ENCODE results near the gene CRY2. TPM values are rescaled to one million over a fixed set of nuclear protein-coding genes. Genes with fewer than 3 reads are reported as not detected.

CRY2 gene
- total RNA-seq, 1 experiment from 2014 or later, result 6.4 TPM

DNA sequence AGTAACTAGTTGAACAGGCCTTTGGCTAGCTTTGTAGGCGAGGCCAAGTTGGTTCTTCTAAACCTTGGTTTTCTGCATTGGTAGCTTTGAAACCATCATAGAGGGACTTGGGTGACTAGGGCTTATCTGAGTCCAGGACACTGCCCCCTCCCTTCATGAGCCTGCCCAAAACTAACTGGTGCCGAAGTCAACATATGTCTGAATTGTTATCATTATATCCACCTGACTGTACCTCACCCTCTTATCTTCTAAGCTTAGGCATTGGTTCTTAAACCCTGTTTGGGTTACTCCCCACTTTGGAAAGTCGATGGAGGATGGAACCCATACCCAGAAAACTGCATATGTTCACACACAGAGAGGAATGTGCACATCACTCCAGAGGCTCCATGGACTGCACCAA lies 30.6 kb downstream of the CRY2 start:
- DNase-seq (ENCODE audit: low read depth), result no peak

DNA sequence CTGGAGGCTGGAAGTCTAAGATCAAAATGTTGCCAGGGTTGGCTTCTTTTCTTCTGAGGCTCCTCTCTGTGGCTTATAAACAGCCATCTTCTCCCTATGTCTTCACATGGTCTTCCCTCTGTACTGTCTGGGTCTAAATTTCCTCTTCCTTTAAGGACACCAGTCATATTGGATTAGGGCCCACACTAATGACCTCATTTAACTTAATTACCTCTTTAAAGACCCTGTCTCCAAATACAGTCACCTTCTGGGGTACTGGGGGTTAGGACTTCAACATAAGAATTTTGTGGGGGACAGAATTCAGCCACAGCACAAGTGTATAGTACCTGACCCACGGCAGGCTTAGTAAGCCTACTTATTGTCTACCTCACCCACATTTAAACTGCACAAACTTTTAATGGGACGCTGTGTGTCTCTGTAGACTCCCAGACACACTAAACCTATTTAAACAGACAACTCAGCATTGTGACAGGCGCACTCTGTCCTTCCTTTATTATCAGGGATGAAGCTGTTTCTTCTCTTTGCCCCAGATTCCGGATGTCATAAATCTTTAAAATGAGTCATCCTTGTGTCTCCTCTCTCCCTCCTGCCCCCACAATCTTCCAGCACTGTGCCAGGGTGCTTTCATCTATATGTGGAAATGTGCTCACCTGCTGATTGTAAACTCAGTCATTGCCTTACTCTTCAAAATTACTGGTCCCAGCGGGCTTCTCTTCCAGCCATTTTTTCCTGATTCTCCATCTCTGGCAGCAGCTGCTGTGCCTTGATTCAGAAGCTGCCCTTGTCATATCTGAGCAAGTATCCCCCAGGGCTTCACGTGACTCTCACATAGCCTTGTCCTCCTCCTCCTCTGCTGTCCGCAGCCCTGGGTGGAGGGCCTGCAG lies 32.8 kb downstream of the CRY2 start:
- DNase-seq (ENCODE audit: low read depth), result peak; percentile 30

DNA sequence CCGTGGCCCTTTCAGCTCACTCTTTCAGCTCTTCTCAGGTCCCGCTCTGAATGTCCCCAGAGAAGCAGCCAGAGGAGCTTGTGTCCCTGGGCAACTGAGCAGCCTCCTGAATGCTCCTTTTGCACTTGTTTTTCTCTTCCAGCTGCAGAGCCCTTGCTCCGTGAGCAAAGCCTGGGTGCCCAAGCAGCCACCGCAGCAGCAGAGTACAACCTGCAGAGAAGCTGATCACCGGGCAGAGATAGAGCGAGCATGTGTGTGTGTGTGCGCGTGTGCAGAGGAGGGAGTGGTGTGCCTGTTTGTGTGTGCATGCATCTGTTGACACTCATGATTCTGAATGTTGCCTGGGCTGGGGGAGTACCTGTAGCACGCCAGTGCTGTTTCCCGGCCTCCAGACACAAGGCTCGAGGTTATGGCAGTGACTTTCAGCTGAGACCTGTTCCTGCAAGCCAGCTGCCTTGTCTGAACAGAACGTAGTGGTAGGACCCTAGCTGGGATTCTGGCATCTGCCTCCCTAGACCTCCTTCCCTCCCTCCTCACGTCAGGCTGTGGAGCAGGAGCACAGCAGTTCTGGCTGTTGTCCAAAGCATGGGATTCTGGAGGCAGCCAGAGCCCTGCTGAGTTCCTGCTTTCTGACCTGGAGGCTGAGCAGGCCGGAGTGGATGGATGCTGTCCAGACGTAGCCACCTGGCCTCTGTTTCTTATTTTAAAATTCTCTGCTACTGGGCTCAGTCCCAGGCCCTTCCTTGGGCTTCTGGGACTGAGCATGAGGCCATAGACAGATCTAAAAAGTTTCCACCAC lies 33.7 kb downstream of the CRY2 start:
- DNase-seq (ENCODE audit: low read depth), result no peak

DNA sequence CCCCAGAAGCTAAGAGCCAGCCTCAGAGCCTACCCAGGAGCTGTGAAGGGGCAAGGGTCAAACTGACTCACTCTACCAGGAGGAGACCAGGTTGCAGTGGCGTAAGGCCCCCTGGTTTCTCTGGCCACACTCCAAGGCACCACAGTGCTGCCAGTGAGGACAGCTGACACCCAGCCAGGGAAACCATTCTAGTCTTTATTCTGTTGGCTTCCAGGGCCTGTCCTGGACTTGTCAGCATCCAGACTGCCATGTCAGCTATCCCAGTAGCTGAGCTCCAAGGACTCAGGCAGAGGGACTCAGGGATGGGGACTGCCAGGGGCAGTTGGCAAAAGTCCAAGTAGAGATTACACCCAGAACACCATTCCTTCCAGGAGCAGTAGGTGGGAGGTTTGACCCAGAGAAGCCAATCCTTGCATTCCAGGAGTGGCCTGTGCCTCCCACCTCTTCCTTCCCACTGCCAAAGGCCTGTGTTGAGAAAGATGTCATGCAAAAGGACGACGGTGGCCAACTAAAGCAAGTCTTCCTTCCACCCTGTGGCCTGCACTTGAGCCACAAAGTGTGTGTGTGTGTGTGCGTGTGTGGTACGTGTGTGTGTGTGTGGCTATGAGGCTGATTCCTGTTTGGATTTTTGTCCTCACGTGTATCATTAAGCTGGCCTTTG lies 34.6 kb downstream of the CRY2 start:
- peak; percentile 19 for DNase-seq (ENCODE audit: low read depth)

DNA sequence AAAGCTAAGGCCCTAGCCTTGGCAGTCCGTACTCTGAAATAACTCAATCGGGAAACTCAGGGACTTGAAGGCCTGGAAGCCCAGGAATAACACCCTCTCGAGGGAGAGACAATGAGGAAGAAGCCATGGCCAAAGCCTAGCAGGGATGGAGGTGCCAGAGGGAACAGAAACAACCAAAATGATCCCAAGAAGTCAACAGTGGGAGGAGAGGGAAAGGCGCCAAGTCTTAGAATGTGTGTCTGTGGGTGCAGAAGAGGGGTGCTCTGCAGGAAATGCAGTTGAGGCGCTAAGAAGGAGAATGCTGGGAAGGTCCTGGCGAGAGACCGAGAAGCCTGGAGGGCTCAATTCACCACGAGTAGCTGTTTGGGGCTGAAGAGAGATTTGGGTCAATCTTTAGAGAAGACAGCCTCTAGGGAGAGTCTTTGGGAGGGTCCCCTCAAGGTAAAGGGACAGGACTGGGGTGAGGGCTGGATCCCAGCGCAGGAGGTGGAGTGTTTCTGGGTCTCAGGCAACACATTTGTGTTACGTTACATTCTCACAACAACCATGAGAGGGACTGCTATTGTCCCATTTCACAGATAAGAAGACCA lies 37.4 kb downstream of the CRY2 start:
- no peak for DNase-seq (ENCODE audit: low read depth)

DNA sequence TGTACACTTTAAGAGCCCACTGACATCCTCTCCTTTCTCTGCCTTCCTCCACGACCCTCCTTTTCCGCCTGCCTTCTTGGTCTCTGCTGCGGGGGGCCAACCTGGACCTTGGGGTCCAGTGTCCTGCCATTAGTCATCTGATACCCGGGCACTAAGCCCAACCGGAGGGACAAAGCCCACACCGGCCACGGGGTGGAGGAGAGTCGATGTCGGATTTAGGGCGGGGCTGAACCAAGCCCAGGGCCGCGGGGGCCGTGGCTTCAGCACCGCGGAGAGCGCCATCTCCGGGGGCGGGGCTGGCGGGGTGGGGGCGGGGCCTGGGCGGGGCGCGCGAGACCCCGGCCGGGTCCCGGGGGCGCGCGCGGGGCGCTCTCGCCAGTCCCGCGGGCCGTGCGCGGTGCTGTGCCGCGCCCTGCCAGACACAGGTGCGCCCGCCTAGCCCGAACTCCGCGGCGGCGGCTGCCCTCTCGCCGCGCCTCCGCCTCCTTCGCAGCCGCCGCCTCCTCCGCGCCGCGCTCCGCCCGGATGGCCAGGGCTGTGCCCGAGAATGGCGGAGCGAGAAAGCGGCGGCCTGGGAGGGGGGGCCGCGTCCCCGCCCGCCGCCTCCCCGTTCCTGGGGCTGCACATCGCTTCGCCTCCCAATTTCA lies 38.1 kb downstream of the CRY2 start, which contains the start of gene MAPK8IP1:
TSS of gene MAPK8IP1 (plus strand) at position 378 of the 647 bp plus-strand sequence. CDS start at position 548, 170 bp downstream.
- DNase-seq (ENCODE audit: low read depth), result no peak

DNA sequence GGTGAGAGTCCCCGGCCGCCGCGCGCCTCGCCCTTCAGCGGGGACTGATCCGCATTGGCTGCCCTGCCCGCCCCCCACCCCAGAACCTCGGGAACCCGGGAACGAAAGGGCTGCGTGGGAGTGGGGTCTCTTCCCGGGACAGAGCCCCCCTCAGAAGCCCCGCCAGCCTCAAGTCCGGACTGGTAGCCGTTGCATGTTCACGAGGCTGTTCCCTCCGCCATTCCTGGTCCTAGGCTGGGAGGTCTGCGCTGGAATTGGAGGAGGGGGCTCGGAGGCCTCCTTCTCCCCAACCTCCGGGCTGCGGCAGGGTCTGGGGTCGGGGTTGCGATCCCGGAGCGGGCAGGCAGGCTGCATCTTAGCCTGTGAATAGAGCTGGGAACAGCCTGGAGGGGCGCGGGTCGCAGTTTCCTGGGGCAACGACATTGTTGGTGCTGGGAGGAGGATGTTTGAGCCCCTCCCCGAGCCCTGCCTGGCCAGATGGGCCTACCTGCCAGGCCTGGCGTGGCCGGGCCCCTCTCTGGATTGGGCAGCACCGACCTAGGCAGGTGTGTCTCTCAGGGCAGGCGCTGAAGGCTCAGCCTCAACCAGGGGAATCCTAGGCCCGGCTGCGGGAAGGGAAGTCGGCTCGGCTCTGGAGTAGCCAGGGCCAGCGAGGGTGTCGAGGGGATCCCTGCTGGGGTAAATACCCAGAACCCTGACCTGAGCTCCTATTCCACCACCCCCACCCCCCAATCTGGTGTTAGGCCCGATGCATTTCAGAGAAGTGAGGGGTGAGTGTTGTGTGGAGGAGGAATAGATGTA lies 38.8 kb downstream of the CRY2 start:
- DNase-seq (ENCODE audit: low read depth), result no peak

DNA sequence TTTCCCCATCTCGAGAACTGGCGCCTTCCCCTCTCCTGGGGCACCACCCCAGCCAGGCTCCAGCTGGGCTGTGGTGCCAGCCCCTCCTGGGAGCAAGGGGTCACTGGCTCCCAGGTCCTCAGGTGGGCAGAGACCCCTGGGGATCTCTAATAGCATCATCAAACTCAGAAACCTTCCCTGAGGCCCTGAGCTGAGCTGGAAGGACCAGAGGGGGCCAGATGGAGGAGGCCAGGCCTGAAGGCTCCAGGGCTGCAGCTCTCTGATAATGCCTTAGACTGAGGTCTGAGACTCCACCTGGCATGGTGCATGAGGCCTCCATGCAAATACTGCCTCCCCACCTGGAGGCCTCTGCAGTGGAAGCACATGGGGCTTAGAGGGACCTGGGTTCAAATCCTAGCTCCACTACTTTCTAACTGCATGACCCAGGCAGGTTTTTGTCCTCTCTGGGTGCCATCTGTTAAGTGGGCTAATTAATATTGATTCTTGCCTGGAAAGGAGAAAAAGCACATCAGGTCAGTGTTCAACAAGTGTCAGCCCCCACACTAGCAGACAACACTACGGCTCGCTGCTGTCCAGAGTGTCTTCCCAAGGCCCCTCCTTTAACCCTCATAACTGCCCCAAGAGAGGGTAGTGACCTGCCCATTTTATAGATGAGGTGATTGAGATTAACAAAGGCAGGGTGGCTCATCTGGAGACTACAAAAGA lies 39.7 kb downstream of the CRY2 start:
- DNase-seq (ENCODE audit: low read depth), result no peak

DNA sequence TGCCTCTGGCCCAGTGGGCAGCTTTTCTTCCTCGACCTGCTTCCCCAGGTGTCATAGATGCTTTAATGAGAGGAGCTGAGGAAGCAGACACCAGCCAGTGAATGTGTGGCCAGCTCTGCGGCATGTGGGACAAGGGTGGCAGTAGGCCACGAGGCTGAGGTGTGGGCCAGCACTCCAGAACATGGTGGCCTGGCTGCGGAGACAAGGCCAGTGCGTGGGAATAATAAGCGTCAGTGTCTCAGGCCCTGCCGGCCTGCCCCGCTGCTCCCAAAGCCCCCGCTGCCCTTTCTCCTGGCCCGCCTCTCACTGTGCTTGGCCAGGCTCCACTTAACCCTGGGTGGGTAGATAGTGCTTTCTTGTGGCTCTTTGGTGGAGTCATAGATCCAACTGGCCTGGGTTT lies 40.3 kb downstream of the CRY2 start:
- DNase-seq (ENCODE audit: low read depth), result no peak

DNA sequence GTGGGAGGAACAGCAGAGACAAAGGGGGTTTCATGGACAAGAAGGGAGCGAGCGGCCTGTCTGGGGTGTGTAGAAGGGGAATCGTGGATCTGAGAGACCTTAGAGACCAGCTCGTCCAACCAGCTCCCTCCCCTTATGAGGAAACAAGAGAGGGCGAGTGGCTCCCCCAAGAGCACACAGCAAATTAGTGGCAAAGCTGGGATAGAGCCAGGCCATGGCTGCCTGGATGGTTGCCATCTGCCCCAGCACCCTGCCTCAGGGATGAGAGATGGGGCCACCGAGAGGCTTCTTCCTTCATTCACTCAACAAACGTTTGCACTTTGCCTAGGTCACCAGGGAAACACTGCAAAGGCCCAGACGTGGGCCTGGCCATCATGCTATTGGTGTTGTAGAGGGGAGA lies 42.3 kb downstream of the CRY2 start:
- DNase-seq (ENCODE audit: low read depth), result no peak

DNA sequence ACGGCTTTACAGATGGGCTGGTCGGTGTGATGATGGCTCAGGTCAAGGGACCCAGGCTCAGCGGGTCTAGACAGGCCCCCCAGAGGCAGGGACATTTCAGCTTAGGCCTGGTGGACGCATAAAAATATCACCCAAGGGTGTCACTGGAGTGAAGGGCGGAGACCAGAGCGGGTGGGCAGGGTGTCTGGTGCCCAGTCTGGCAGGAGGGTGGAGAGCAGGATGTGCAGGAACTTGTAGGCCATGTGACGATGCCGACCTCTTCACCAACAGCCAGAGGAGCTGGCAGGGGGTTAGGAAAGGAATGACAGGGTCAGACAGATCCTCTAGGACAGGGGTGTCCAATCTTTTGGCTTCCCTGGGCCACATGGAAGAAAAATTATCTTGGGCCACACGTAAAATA lies 42.7 kb downstream of the CRY2 start:
- DNase-seq (ENCODE audit: low read depth), result no peak

DNA sequence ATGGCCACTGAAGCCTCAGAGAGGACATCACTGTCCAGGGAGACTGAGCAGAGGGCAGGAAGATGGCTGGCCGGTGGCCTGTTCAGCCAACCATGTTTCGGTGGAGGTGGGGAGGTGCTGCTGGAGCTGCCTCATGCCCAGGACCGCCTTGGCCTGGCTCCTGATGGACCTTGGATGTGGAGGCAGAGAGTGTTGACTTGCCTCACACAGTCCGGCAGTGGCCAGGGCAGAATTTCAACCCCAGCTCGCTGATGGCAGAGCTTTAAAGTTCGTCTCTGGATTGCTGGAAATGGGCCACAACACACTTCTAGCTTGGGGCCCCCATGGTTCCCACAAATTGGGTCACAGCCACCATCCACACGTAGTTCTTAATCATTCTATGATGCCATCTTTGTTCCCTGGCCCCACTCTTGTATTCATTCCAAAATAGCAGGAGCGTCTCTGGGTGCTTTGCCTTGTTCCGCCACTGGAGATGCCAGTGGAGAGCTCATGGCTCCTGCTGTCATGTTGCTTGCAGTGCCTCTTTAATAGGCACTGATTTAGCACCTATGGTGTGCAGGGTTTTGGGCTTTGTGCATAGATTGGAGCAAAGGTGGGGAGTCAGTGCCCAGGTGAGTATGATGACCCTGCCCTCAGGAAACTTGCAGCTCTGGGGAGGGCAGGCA lies 43.7 kb downstream of the CRY2 start:
- no peak for DNase-seq (ENCODE audit: low read depth)

DNA sequence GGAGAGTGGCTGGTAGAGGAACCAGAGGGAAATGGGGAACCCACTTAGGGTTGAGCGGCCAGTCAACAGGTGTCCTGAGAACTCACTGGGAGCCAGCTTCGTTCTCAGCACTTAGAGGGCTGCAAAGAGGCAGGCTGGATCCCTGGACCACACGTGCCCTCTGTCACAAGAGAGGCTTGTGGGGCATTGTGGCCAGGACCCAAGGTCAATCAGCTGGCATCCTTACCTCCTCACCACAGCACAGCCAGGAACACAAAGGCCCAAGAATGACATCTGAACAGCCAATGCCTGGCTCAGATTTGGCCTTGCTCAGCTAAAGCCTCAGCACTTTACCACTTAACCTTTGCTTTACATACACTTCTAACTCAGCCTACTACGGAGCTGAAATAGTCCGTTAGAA lies 45.6 kb downstream of the CRY2 start:
- DNase-seq (ENCODE audit: low read depth), result no peak

DNA sequence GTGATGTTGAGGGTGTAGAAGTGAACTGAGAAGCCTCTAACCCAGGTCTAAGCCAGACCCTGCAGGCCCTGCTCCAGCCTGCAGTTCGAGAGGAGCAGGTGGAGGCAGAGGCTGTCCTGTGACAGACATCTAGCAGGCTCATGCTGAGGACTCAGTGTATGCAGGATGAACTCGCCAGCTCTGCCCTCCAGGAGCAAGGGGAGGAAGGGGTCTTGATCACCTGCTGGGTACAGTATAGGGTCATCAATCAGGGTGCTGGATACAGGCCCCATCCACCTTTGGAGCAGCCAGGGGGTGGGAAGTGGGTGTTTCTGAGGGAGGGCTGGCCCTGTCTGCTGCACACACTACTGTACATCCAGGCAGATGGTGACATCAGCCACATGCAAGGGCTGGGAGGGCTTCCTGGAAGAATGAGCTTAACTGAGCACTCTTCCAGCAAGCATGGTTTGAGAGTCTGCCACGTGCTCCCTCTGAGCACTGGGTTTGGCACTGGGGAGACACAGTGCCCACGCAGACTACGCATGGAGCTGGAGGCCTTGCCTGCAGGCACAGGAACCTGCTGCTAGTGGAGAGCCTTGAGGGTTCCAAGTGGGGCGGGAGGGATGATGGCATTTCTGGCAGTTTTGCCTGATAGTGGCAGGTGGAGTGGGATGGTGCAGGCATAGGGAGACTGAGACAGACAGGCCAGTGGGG lies 47.4 kb downstream of the CRY2 start:
- DNase-seq (ENCODE audit: low read depth), result no peak

DNA sequence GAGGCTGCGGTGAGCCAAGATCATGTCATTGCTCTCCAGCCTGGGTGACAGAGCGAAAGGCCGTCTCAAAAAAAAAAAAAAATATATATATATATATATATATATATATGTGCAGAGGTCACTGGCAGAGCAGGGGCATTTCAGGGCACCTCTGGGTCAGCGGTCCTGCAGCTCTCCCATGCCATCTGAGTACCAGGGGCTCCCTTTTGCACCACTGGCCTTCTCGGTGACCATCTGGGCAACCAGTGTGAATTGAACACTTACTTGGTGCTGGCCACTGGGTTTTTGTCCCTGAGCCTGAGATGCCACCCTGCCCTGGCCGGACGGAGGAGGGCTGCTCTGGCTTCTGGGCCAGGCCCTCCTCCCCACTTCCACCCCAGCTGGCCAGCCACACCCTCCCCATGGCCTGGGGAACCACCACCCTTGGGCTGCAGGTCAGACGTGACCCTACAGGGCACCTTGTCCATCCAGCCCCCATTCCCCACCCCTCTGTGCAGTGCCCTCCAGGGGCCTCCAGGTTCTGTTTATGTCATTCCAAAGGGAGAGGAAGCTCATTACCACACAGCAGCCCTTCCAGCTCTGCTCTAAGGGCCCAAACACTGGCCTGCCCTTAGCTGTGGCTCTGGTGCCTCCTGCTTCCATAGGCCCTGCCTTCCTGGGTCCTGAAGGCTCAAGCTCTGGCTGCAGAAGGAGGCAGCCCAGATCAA lies 48.4 kb downstream of the CRY2 start:
- DNase-seq (ENCODE audit: low read depth), result no peak

DNA sequence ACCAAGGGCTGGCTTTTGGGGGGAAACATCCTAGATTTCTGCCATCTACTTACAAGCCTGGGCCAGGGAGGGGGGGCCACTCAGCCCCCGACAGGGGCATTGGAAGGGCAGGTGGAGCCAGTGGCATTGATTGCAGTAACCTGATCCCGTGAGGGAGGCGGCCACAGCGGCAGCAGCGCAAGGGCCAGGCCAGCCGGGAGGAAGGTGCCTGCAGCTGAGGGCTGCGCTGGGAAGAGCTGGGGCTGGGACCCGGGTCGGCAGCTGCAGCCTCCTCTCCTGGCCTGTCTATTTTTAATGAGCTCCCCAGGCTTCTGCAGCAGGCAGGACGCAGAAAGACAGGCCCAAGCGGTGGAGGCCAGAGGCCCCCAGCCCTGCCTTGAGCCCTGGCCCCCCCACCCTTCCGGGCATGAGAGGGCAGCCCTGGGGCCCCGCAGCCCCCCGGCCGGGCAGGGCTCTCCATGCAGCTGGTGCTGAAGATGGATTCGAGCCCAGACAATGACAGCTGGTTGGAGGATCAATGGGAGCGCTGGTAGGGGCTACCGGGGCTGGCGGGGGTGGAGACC lies 49.2 kb downstream of the CRY2 start:
- DNase-seq (ENCODE audit: low read depth), result no peak

DNA sequence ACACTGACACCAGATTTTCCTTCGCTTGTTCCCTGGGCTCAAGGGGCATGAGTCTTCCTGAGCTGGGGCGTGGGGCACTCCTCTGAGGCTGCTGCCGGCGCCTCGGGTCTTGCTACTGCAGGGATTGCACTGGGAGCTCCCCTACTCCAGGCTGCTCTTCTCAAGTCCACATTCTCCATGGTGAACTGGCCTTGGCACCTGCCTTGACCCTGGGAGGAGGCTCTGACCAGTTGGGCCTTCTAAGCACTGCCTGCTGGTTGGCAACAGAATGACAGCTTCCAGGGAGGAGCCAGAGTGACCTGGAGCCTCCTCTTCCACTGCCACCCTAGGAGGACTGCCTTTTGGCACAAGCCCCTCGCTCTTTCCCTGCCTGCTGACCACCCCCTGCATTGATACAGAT lies 50.3 kb downstream of the CRY2 start:
- DNase-seq (ENCODE audit: low read depth), result no peak

DNA sequence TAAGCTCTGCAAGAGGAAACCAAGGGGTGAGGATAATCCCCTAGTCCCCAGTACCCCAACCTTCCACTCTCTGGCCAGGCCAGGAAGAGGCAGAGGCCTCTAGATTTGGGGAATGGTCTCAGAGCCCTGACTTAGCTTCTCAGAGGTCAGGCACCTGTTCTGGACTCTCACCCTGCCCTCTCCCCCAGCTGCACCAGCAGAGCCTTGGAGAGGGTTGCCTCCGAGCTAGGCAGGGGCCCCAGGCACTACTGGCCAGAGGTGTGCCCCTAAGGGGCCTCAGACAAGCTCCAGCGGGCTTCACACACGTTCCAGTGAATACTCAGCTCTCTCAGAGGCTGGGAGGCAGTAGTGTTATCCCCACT lies 51.8 kb downstream of the CRY2 start:
- no peak for DNase-seq (ENCODE audit: low read depth)

Data from LHCN-M2 (cell line).